Head of caudate nucleus (tissue), 42 donors: ENCODE measurements around the gene CRTC2.
A peak's percentile ranks its signal among the peaks of the same experiment; 100 is the strongest.
"Not testable (repeated sequence)": the region's sequence is repeated elsewhere in the genome, so short reads cannot be mapped to it uniquely, and the experiment has no call there.

Experiments used
- DNase-seq, 42 donors: peaks; one replicate each; pipeline versions ENCODE4 v3.0.0 to v3.0.0-alpha.2; 2020 to 2021; ENCODE audit warnings: mixed read lengths in 7 of 42
- intact Hi-C: fragments of 100-400 bp; cut with DNase I; formaldehyde crosslinking; loops from one replicate; pipeline ENCODE4 v1.15.0; 2022

Gene CRTC2, protein sequence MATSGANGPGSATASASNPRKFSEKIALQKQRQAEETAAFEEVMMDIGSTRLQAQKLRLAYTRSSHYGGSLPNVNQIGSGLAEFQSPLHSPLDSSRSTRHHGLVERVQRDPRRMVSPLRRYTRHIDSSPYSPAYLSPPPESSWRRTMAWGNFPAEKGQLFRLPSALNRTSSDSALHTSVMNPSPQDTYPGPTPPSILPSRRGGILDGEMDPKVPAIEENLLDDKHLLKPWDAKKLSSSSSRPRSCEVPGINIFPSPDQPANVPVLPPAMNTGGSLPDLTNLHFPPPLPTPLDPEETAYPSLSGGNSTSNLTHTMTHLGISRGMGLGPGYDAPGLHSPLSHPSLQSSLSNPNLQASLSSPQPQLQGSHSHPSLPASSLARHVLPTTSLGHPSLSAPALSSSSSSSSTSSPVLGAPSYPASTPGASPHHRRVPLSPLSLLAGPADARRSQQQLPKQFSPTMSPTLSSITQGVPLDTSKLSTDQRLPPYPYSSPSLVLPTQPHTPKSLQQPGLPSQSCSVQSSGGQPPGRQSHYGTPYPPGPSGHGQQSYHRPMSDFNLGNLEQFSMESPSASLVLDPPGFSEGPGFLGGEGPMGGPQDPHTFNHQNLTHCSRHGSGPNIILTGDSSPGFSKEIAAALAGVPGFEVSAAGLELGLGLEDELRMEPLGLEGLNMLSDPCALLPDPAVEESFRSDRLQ

DNA sequence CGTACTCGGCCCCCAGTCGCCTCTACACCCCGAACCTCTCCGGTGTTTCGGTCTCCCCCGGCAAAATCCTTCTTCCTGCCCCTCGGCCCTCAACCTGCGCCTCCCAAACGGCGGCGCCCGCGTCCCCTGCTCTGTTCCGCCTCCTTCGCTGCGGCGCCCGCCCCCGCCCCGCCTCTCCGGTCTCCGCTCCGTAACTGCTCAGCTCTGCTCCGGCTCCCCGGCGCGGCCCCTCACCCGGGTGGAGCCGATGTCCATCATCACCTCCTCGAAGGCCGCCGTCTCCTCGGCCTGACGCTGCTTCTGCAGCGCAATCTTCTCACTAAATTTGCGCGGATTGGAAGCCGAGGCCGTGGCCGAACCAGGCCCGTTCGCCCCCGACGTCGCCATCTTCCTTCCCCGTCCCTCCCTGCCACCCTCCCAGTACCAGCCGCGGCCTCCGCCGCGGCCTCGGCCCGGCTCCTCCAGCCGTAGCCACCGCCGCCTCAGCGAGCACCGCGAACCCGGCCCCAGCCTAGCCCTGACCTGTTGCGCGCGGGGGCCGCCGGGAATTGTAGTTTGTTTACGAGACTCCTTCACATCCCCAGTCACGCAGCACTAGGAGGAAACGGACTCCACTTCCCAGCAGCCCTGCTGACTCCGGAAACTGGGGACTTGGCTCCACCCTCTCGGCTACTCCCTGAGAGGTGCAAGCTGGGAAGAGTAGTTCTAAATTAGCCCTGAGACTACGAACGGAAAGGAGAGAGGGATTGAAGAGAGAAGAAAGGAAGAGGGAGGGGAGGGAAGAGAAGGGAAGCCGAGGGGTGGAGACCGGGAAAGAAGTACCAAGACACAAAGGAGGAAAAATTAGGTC lies at the start of gene CRTC2:
Gene CRTC2, minus strand, starts transcription at position 502 of the 850 bp plus-strand sequence. Its CDS starts 115 bp downstream, at position 387.
- intact Hi-C loops, result loop anchor here (10.0 kb wide), 1 partner anchor 164 kb away; no protein-coding TSS in a partner anchor
- DNase-seq, result peak; percentile 98 to 100 (median 99)

- no peak for DNase-seq
- intact Hi-C loops, result no loop called here
Measured at GRCh38 chr1:154006136-154006535, 47.7 kb upstream of the CRTC2 start.

GRCh38 chr1:154000420-154000819 lies 42.0 kb upstream of the CRTC2 start:
- DNase-seq, result no peak
- intact Hi-C loops, result no loop called here

GRCh38 chr1:153996882-153997281 lies 38.5 kb upstream of the CRTC2 start:
- intact Hi-C loops, DNase-seq: not testable (repeated sequence)

DNA sequence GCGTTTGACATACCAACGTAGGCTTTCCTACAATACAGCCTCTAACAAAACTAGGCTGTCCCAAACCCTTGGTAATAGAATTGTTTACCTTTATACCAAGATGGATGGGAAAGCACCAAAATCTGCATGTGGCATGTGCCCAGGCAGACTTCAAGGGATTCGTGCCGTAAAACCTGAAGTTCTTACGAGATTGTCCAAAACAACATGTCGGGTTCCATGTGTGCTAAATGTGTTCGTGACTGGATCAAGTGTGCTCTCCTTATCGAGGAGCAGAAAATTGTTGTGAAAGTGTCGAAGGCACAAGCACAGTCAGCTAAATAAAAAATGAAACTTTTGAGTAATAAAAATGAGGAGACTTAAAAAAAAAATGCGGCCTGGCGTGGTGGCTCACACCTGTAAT lies 37.2 kb upstream of the CRTC2 start:
- no peak for DNase-seq
- intact Hi-C loops, result no loop called here

DNA sequence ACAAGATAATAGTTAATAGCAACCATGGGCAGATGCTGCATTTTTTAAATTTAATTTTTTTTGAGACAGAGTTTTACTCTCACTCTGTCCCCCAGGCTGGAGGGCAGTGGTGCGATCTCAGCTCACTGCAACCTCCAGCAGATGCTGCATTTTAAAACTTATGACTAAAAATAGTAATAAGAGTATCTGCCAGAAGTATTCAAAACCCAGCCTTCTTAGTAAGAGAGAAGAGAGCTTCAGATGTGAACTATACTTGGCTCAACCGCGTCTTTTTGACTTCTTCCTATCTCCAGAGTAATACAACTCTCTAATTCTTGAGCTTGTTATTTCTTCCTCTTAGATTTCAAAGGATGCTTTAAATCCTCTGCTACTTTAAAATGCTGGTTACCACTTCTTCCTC lies 36.8 kb upstream of the CRTC2 start:
- no peak for DNase-seq

GRCh38 chr1:153991806-153992205 lies 33.4 kb upstream of the CRTC2 start:
- intact Hi-C loops, result no loop called here
- peak in 7 of 42 donors; percentile 28 to 66 (median 47) for DNase-seq

More for the DNA sequence above, 36.8 kb upstream of the CRTC2 start:
- intact Hi-C loops, result no loop called here

DNA sequence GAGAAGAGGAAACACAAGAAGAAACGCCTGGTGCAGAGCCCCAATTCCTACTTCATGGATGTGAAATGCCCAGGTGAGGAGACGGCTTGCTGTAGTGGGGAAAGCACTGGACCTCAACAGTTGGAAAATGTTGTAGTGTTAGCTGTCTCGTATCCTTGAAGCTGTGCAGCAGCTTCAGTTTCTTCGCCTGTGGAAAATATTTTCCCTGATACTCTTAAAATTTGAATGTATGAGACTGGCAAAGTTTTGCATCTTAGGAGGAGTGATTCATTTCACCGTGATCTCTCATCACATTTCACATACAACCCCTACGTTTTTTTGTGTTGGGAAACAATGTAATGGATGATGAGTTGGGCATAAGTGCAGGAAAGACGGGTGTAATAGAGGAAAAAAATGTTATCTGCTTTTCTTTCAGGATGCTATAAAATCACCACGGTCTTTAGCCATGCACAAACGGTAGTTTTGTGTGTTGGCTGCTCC lies 32.8 kb upstream of the CRTC2 start:
- intact Hi-C loops, result no loop called here
- DNase-seq, result no peak

- intact Hi-C loops, result no loop called here
- peak; percentile 73 to 97 (median 90) for DNase-seq
Measured at GRCh38 chr1:153990468-153991150, 32.2 kb upstream of the CRTC2 start, which contains the start of gene RPS27. RPS27 (plus strand) TSS chr1:153990762; CDS start chr1:153990797, 35 bp downstream.

GRCh38 chr1:153987621-153988020 lies 29.2 kb upstream of the CRTC2 start:
- DNase-seq, result no peak
- intact Hi-C loops, result loop anchor here (5.0 to 10.0 kb wide), 2 partner anchors 190 to 473 kb away; no protein-coding TSS in a partner anchor

GRCh38 chr1:153985941-153986761 lies 27.7 kb upstream of the CRTC2 start, which contains the start of gene RAB13:
RAB13 (minus strand) TSS chr1:153986339; CDS start chr1:153986236, 103 bp downstream.
- intact Hi-C loops, result loop anchor here (5.0 to 10.0 kb wide), 2 partner anchors 189 to 471 kb away; no protein-coding TSS in a partner anchor
- DNase-seq, result peak in 40 of 42 donors; percentile 45 to 87 (median 69)

DNA sequence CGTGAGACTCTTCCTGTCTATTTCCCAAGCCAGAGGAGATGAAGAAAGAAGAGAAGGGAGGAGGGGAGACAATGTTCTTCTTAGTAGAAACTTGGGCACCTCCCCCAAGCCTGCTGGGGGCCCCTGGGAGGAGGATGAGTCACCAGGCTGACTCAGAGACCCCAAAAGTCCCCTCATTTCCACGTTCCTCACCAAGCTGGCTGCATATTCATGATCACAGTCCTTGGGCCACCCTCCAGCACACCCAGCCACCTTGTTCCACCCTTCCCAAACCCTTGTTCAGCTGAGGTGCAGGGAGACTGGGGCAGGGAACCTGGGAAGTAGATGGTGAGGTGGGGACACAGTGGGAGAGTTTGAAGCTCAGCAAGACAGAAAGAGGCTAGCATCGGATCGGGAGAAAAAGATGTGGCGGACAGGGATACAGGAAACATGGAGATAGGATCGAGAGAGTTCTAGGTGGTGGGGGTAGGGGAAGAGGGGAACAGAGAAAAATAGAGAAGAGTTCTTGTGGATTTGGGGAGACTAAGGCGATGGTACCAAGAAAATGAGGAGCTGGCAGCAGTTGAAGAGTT lies 27.0 kb upstream of the CRTC2 start:
- intact Hi-C loops, result loop anchor here (5.0 to 10.0 kb wide), 2 partner anchors 188 to 471 kb away; no protein-coding TSS in a partner anchor
- peak in 5 of 42 donors; percentile 26 to 73 (median 40) for DNase-seq

GRCh38 chr1:153984123-153984894 lies 25.9 kb upstream of the CRTC2 start:
- DNase-seq, result no peak
- intact Hi-C loops, result loop anchor here (5.0 to 10.0 kb wide), 2 partner anchors 302 to 470 kb away; no protein-coding TSS in a partner anchor

DNA sequence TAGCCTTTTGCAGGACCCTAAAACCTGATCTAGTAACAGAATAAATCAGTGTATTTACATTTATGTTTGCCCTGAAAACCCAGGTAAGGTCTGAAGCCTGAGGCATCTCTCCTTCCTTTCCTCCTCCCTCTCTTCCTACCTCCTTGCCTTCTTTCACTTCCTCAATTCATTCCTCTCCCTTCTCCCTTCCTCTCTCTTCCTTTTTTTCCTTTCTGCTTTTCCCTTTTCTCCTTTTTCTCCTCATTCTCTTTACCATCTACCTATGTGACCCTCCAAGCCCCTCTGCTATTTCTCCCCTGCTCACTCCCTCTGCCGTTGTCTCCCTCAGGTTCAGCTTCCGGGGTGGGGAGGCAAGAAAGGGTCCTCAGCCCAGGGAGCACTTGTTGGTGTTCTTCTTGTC lies 23.3 kb upstream of the CRTC2 start:
- DNase-seq, result not testable (repeated sequence)
- intact Hi-C loops, result loop anchor here (5.0 to 10.0 kb wide), 2 partner anchors 299 to 467 kb away; no protein-coding TSS in a partner anchor

DNA sequence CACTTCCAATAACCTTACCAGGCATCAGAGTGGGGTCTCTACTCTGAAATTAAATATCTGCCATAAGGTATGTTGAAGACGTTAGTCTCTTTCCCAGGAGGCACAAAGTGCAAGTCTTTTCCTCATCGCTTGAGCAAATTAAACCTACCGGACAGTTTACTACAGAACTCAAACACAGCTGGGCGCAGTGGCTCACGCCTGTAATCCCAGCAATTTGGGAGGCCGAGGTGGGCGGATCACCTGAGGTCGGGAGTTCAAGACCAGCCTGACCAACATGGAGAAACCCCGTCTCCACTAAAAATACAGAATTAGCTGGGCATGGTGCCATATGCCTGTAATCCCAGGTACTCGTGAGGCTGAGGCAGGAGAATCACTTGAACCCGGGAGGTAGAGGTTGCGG lies 20.7 kb upstream of the CRTC2 start:
- DNase-seq, intact Hi-C loops: not testable (repeated sequence)
